ENCODE measurements around the gene CORO2B. TPM values are rescaled to one million over a fixed set of nuclear protein-coding genes. Genes with fewer than 3 reads are reported as not detected.

The CORO2B gene
- total and polyA plus RNA-seq, 5 donors from 2014 or later: not detected

DNA sequence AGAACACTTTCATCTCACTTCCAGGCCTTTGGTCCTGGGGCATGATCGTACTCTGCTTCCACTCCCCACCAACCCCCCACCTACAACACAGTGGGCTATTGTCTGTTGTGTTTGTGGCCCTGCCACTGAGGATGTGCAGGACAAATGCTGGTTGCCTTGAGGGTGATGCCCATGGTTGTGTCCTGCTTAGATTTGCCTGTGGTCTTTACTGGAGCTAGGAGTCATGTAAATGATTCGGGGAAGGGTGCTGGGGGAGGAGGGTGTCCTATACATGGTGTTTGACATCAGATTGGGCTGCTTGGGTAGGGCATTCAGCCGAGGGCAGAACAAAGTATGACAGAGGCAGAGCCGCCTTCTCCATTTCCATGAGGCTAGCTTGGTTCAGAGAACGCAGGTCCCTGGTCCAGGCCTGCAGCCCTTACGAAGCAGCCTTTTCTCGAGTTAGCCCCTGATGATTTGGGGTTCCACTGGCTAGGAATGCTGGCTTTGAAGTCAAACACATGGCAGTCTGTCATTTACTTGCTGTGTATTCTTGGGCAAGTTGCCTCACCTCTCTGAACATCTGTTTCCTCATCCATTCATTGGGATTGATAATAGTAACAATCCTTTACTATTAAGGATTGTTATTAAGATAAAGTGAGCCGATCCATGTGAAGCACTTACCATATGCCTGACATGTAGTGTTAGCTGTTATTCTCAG, 6.9 kb downstream of the CORO2B start:
- H3K4me1 Mint-ChIP-seq: peaks cover 0 to 9% (median 1%) of the 10 kb centered on the region in 4 donors
- no peaks in the 10 kb centered on the region for H3K36me3 Mint-ChIP-seq
- H3K9me3 Mint-ChIP-seq: no peaks in the 10 kb centered on the region
- no peak for DNase-seq
- Histone ChIP-seq H3K9me3 (ENCODE audit: control insufficient read depth in 2 of 2, low read length in 2 of 2) (no peaks in the 10 kb centered on the region), H3K27me3 (ENCODE audit: control insufficient read depth, insufficient read depth, low read length) (no peaks in the 10 kb centered on the region), H3K27ac (ENCODE audit: insufficient read depth, low read length, poor library complexity, severe bottlenecking) (no peak overlapping the region), H3K4me3 (ENCODE audit: low read depth, low read length) (no peak overlapping the region), H3K4me1 (ENCODE audit: control insufficient read depth, insufficient read depth, low read length, poor library complexity, severe bottlenecking) (no peaks in the 10 kb centered on the region), H3K36me3 (ENCODE audit: control insufficient read depth, insufficient read depth, low read length) (no peaks in the 10 kb centered on the region)
- no peak overlapping the region for H3K27ac Mint-ChIP-seq
- no peak overlapping the region for H3K4me3 Mint-ChIP-seq
- no peak for ATAC-seq (ENCODE audit: low read depth in 2 of 2)
- H3K27me3 Mint-ChIP-seq: peaks cover 13% of the 10 kb centered on the region

DNA sequence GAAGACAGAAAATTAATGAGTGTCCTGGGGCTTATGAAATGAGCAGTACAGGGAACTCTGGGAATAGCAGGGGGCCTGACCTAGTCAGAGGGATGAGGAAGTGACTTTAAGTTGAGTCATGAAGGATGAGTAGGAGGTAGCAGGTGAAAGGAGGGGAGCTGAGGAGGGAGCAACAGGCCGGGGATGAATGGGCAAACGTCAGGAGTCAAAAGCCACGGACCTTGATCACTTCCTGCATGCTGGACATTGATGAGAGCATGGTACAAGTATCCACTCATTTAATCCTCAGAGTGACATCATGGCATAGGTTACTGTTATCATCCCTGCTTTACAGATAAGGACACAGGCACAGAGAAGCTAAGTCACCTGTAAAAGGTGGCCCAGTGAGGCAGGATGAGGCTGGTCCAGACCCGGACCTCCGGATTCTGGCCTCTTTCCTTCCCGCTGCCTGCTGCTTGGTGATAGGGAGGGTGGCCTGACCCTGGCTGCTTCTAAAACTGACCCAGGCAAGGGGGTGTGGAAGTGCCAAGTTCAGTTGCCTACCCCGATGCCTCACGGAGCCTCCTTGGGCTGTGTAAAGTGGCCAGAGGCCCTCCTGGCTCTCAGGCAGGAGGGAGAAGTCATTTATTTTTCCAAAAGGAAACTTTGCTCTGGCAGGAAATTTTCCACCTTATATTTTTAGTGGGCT, 7.6 kb downstream of the CORO2B start:
- ATAC-seq (ENCODE audit: low read depth in 2 of 2): no peak
- H3K4me1 Mint-ChIP-seq: peaks cover 0 to 9% (median 1%) of the 10 kb centered on the region in 4 donors
- Histone ChIP-seq H3K4me1 (ENCODE audit: control insufficient read depth, insufficient read depth, low read length, poor library complexity, severe bottlenecking) (no peaks in the 10 kb centered on the region), H3K9me3 (ENCODE audit: control insufficient read depth in 2 of 2, low read length in 2 of 2) (no peaks in the 10 kb centered on the region), H3K27me3 (ENCODE audit: control insufficient read depth, insufficient read depth, low read length) (no peaks in the 10 kb centered on the region), H3K4me3 (ENCODE audit: low read depth, low read length) (no peak overlapping the region), H3K27ac (ENCODE audit: insufficient read depth, low read length, poor library complexity, severe bottlenecking) (no peak overlapping the region), H3K36me3 (ENCODE audit: control insufficient read depth, insufficient read depth, low read length) (no peaks in the 10 kb centered on the region)
- H3K9me3 Mint-ChIP-seq: peaks cover 0 to 2% (median 0%) of the 10 kb centered on the region in 7 donors
- no peak for DNase-seq
- no peak overlapping the region for H3K27ac Mint-ChIP-seq
- no peaks in the 10 kb centered on the region for H3K36me3 Mint-ChIP-seq
- H3K4me3 Mint-ChIP-seq: no peak overlapping the region
- peaks cover 10% of the 10 kb centered on the region for H3K27me3 Mint-ChIP-seq

- H3K4me3 Mint-ChIP-seq: no peak overlapping the region
- H3K4me1 Mint-ChIP-seq: peaks cover 0 to 9% (median 1%) of the 10 kb centered on the region in 4 donors
- no peaks in the 10 kb centered on the region for H3K27me3 ChIP-seq (ENCODE audit: control insufficient read depth, insufficient read depth, low read length)
- H3K27ac ChIP-seq (ENCODE audit: insufficient read depth, low read length, poor library complexity, severe bottlenecking): no peak overlapping the region
- no peaks in the 10 kb centered on the region for H3K36me3 ChIP-seq (ENCODE audit: control insufficient read depth, insufficient read depth, low read length)
- peaks cover 0 to 2% (median 0%) of the 10 kb centered on the region in 7 donors for H3K9me3 Mint-ChIP-seq
- H3K9me3 ChIP-seq (ENCODE audit: control insufficient read depth in 2 of 2, low read length in 2 of 2): no peaks in the 10 kb centered on the region
- H3K4me3 ChIP-seq (ENCODE audit: low read depth, low read length): no peak overlapping the region
- ATAC-seq (ENCODE audit: low read depth in 2 of 2) (no peak), DNase-seq (no peak)
- peak overlapping the region in 1 of 3 donors; percentile 74 for H3K27ac Mint-ChIP-seq
- no peaks in the 10 kb centered on the region for H3K36me3 Mint-ChIP-seq
- peaks cover 6% of the 10 kb centered on the region for H3K27me3 Mint-ChIP-seq
- no peaks in the 10 kb centered on the region for H3K4me1 ChIP-seq (ENCODE audit: control insufficient read depth, insufficient read depth, low read length, poor library complexity, severe bottlenecking)
Observed at GRCh38 chr15:68587769-68588385, 9.1 kb downstream of the CORO2B start.

DNA sequence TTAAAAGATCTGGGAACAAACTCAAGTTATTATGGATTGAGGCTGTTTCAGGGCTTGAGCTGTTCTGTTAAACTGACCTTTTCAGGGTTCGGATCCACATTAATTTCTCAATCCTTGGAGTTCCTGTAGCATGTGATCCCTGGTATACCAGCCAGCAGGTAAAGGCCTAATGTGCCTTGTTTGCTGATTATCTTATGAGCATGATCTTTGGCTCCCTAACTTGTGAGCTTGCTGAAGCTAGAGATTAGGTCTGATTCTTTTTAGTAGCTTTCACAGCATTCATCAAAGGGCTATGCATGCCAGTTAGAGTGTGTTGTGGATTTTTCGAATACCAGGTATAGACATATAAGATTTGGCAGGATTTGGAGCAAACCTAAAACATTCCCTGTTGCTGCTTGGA, 10.3 kb downstream of the CORO2B start:
- no peak for DNase-seq
- H3K4me3 Mint-ChIP-seq: no peak overlapping the region
- H3K27me3 Mint-ChIP-seq: peaks cover 6% of the 10 kb centered on the region

GRCh38 chr15:68589783-68590710, 11.3 kb downstream of the CORO2B start:
- no peak overlapping the region for H3K27ac Mint-ChIP-seq
- H3K36me3 Mint-ChIP-seq: no peaks in the 10 kb centered on the region
- H3K4me3 ChIP-seq (ENCODE audit: low read depth, low read length): no peak overlapping the region
- ATAC-seq (ENCODE audit: low read depth in 2 of 2) (no peak), DNase-seq (no peak)
- H3K27me3 ChIP-seq (ENCODE audit: control insufficient read depth, insufficient read depth, low read length): no peaks in the 10 kb centered on the region
- no peaks in the 10 kb centered on the region for H3K9me3 ChIP-seq (ENCODE audit: control insufficient read depth in 2 of 2, low read length in 2 of 2)
- H3K27me3 Mint-ChIP-seq: peaks cover 6% of the 10 kb centered on the region
- no peaks in the 10 kb centered on the region for H3K4me1 ChIP-seq (ENCODE audit: control insufficient read depth, insufficient read depth, low read length, poor library complexity, severe bottlenecking)
- peaks cover 0 to 2% (median 0%) of the 10 kb centered on the region in 7 donors for H3K9me3 Mint-ChIP-seq
- no peak overlapping the region for H3K27ac ChIP-seq (ENCODE audit: insufficient read depth, low read length, poor library complexity, severe bottlenecking)
- H3K4me3 Mint-ChIP-seq: no peak overlapping the region
- no peaks in the 10 kb centered on the region for H3K36me3 ChIP-seq (ENCODE audit: control insufficient read depth, insufficient read depth, low read length)
- H3K4me1 Mint-ChIP-seq: peaks cover 0 to 9% (median 1%) of the 10 kb centered on the region in 4 donors

More for the DNA sequence above, 10.3 kb downstream of the CORO2B start:
- Histone ChIP-seq H3K4me3 (ENCODE audit: low read depth, low read length) (no peak overlapping the region), H3K4me1 (ENCODE audit: control insufficient read depth, insufficient read depth, low read length, poor library complexity, severe bottlenecking) (no peaks in the 10 kb centered on the region), H3K27ac (ENCODE audit: insufficient read depth, low read length, poor library complexity, severe bottlenecking) (no peak overlapping the region), H3K27me3 (ENCODE audit: control insufficient read depth, insufficient read depth, low read length) (no peaks in the 10 kb centered on the region), H3K36me3 (ENCODE audit: control insufficient read depth, insufficient read depth, low read length) (no peaks in the 10 kb centered on the region), H3K9me3 (ENCODE audit: control insufficient read depth in 2 of 2, low read length in 2 of 2) (no peaks in the 10 kb centered on the region)
- Mint-ChIP-seq H3K4me1 (peaks cover 0 to 9% (median 1%) of the 10 kb centered on the region in 4 donors), H3K36me3 (no peaks in the 10 kb centered on the region), H3K9me3 (peaks cover 0 to 2% (median 0%) of the 10 kb centered on the region in 7 donors), H3K27ac (no peak overlapping the region)
- ATAC-seq (ENCODE audit: low read depth in 2 of 2): no peak

DNA sequence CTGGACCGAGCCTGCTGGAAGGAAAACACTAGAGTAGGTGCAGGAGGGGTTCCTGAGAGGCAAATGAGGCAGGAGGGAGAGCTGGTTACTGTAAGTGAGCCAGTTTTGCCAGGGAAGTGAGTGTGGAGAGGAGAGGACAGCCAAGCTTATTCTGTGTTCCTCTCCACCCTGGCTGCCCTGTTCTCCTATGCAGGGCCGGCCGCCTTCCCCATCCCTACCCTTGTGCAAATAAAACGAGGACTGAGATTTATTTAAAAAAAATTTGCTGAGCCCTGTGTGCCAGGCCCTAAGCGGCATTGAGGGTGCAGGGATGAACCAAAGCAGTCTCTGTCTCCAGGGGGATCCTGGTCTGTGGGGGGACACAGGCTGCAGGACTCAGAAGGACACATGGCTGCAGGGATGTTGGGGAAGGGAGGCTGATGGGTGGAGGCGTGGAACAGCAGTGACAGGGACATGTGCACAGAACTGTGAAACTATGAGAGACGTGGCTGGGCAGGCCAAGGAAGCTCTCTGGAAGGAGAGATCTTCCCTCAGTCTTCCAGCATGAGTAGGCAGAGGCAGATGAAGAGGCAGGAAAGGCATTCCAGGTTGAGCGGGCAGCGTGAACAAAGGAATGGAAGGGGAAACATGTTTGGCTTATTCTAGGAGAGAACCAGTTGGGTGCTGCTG, 12.1 kb downstream of the CORO2B start:
- no peaks in the 10 kb centered on the region for H3K4me1 ChIP-seq (ENCODE audit: control insufficient read depth, insufficient read depth, low read length, poor library complexity, severe bottlenecking)
- no peak overlapping the region for H3K27ac Mint-ChIP-seq

GRCh38 chr15:68592054-68592453, 13.3 kb downstream of the CORO2B start:
- DNase-seq (no peak), ATAC-seq (ENCODE audit: low read depth in 2 of 2) (no peak)
- H3K27ac ChIP-seq (ENCODE audit: insufficient read depth, low read length, poor library complexity, severe bottlenecking): no peak overlapping the region
- H3K4me1 ChIP-seq (ENCODE audit: control insufficient read depth, insufficient read depth, low read length, poor library complexity, severe bottlenecking): no peaks in the 10 kb centered on the region
- H3K36me3 ChIP-seq (ENCODE audit: control insufficient read depth, insufficient read depth, low read length): no peaks in the 10 kb centered on the region
- Mint-ChIP-seq H3K4me3 (no peak overlapping the region), H3K36me3 (no peaks in the 10 kb centered on the region), H3K9me3 (peaks cover 0 to 2% (median 0%) of the 10 kb centered on the region in 7 donors), H3K4me1 (peaks cover 0 to 9% (median 1%) of the 10 kb centered on the region in 4 donors), H3K27me3 (peaks cover 6% of the 10 kb centered on the region), H3K27ac (no peak overlapping the region)
- H3K9me3 ChIP-seq (ENCODE audit: control insufficient read depth in 2 of 2, low read length in 2 of 2): no peaks in the 10 kb centered on the region
- no peak overlapping the region for H3K4me3 ChIP-seq (ENCODE audit: low read depth, low read length)
- H3K27me3 ChIP-seq (ENCODE audit: control insufficient read depth, insufficient read depth, low read length): no peaks in the 10 kb centered on the region

More for the DNA sequence above, 12.1 kb downstream of the CORO2B start:
- Histone ChIP-seq H3K9me3 (ENCODE audit: control insufficient read depth in 2 of 2, low read length in 2 of 2) (no peaks in the 10 kb centered on the region), H3K36me3 (ENCODE audit: control insufficient read depth, insufficient read depth, low read length) (no peaks in the 10 kb centered on the region), H3K27ac (ENCODE audit: insufficient read depth, low read length, poor library complexity, severe bottlenecking) (no peak overlapping the region), H3K27me3 (ENCODE audit: control insufficient read depth, insufficient read depth, low read length) (no peaks in the 10 kb centered on the region), H3K4me3 (ENCODE audit: low read depth, low read length) (no peak overlapping the region)
- ATAC-seq (ENCODE audit: low read depth in 2 of 2) (no peak), DNase-seq (no peak)
- peaks cover 6% of the 10 kb centered on the region for H3K27me3 Mint-ChIP-seq
- H3K4me3 Mint-ChIP-seq: no peak overlapping the region
- H3K4me1 Mint-ChIP-seq: peaks cover 0 to 9% (median 1%) of the 10 kb centered on the region in 4 donors
- no peaks in the 10 kb centered on the region for H3K36me3 Mint-ChIP-seq
- peaks cover 0 to 2% (median 0%) of the 10 kb centered on the region in 7 donors for H3K9me3 Mint-ChIP-seq
